Transverse colon (tissue), 4 donors: ENCODE data around the gene MUC4. TPM values are rescaled to one million over a fixed set of nuclear protein-coding genes. Genes with fewer than 3 reads are reported as not detected.
"Not testable (repeated sequence)": the region's sequence is repeated elsewhere in the genome, so short reads cannot be mapped to it uniquely, and the experiment has no call there.

ENCODE experiments used
- DNase-seq: peaks from one replicate; pipeline ENCODE4 v3.0.0-alpha.2; 2019
- H3K27ac ChIP-seq, 4 donors: fragments of 200-600 bp; sonication (generic); 2 replicates each; pipeline ENCODE4 v1.5.1; 2016 to 2018; ENCODE audit warnings: inconsistent platforms in 4 of 4
- H3K27me3 ChIP-seq: fragments of 200-600 bp; sonication (generic); 2 replicates; pipeline ENCODE4 v1.5.1; 2017; ENCODE audit warnings: inconsistent platforms
- H3K36me3 ChIP-seq, 4 donors: fragments of 200-600 bp; sonication (generic); 2 replicates each; pipeline ENCODE4 v1.5.1; 2017 to 2019; ENCODE audit warnings: inconsistent platforms in 4 of 4
- H3K4me1 ChIP-seq, 4 donors: fragments of 200-600 bp; sonication (generic); 2 replicates each; pipeline ENCODE4 v1.5.1; 2017 to 2020; ENCODE audit warnings: inconsistent platforms in 4 of 4
- H3K4me3 ChIP-seq, 4 donors: fragments of 200-600 bp; sonication (generic); 1 replicate in 1 of 4; 2 replicates in 3 of 4; pipeline versions ENCODE4 v1.5.1 to v1.6.1; 2017 to 2019; ENCODE audit warnings: inconsistent platforms in 4 of 4
- H3K9me3 ChIP-seq, 2 donors: fragments of 200-600 bp; sonication (generic); 2 replicates each; pipeline ENCODE4 v1.5.1; 2017 to 2019; ENCODE audit warnings: inconsistent platforms in 2 of 2
- EP300 ChIP-seq: sonication (generic); formaldehyde crosslinking; IDR thresholded peaks from one replicate; pipeline ENCODE4 v1.6.1; 2017; ENCODE audit warnings: antibody characterized with exemption, low read depth
- POLR2A ChIP-seq: fragments of 450-650 bp; IDR thresholded peaks from one replicate; pipeline ENCODE4 v1.6.1; 2016; ENCODE audit warnings: antibody characterized with exemption, mild to moderate bottlenecking, moderate library complexity
- POLR2AphosphoS5 ChIP-seq, 3 donors: sonication (generic); formaldehyde crosslinking; IDR thresholded peaks; one replicate each; pipeline ENCODE4 v1.6.1; 2016; ENCODE audit warnings: antibody characterized with exemption in 3 of 3
- WGBS, 2 donors: methylation state at CpG; one replicate each; pipeline ENCODE4 v1.1.5; 2018; ENCODE audit warnings: low coverage in 1 of 2; 5-methylcytosine and 5-hydroxymethylcytosine counted together
- in situ Hi-C, 4 donors: fragments of 200-750 bp; cut with MboI; loops; one replicate each; pipeline versions ENCODE4 v1.15.0 to v1.15.1; 2017; ENCODE audit warnings: low sequenced_read_pairs in 3 of 4, low pct_ligation_motif_present in 1 of 4, low pct_unique_long_range_greater_than_20kb in 1 of 4
- intact Hi-C: fragments of 100-400 bp; cut with DNase I; formaldehyde crosslinking; loops from one replicate; pipeline ENCODE4 v1.15.1; 2023; ENCODE audit warnings: low total_unique reads
- total RNA-seq, 4 donors: library from RNA; depleted of rRNA; stranded (reverse); fragments of >200 nt; gene quantifications; one replicate each; pipeline ENCODE4 v1.1.0, GENCODE V29; 2016
- TF ChIP-seq, protein P1 (sequence below), 5 experiments: fragments of 200-600 bp in 3 of 5; fragments of 450-650 bp in 2 of 5; sonication (generic) in 3 of 5; IDR thresholded peaks; 1 replicate in 2 of 5; 2 replicates in 3 of 5; pipeline ENCODE4 v1.5.1; 2016 to 2017; ENCODE audit warnings: antibody characterized with exemption in 5 of 5, inconsistent platforms in 3 of 5, mild to moderate bottlenecking in 2 of 5, moderate library complexity in 1 of 5

The MUC4 gene
- total RNA-seq, 4 donors from 2014 or later = 111 to 354 (median 170) TPM

DNA sequence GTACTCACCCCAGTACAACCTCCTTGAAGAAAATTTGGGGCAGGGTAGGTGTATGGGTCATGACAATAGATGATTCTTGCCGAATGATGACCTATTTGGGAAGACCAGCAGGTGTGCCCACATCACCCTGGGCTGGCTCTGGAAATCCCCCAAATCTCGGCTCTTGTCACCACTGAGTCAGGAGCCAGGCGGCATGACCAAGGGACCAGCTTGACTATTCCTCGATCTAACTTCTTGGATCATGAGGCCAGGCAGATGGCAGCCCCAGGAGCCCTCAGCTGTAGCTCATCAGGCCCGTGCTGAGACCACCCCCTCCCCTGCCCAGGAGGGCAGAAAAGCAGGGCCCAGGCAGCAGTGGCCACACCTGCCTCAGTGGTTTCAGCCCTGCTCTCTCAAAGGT, 9.2 kb upstream of the MUC4 start:
- H3K4me3 ChIP-seq = no peak overlapping the region
- in situ Hi-C loops = no loop called here
- 68% methylated on average over 5 of the region's 5 CpGs; no CpG with 5 or more reads in 1 of the 2 donors for WGBS, 2 donors
- H3K27me3 ChIP-seq = peaks cover 5% of the 10 kb centered on the region
- no peaks in the 10 kb centered on the region for H3K9me3 ChIP-seq
- H3K4me1 ChIP-seq = peaks cover 0 to 12% (median 11%) of the 10 kb centered on the region in 4 donors
- H3K36me3 ChIP-seq = no peaks in the 10 kb centered on the region
- TF ChIP-seq POLR2A (no peak), EP300 (no peak), POLR2AphosphoS5 (IDR thresholded peaks at IDR 0.05) (no peak)
- TF ChIP-seq, protein P1, sequence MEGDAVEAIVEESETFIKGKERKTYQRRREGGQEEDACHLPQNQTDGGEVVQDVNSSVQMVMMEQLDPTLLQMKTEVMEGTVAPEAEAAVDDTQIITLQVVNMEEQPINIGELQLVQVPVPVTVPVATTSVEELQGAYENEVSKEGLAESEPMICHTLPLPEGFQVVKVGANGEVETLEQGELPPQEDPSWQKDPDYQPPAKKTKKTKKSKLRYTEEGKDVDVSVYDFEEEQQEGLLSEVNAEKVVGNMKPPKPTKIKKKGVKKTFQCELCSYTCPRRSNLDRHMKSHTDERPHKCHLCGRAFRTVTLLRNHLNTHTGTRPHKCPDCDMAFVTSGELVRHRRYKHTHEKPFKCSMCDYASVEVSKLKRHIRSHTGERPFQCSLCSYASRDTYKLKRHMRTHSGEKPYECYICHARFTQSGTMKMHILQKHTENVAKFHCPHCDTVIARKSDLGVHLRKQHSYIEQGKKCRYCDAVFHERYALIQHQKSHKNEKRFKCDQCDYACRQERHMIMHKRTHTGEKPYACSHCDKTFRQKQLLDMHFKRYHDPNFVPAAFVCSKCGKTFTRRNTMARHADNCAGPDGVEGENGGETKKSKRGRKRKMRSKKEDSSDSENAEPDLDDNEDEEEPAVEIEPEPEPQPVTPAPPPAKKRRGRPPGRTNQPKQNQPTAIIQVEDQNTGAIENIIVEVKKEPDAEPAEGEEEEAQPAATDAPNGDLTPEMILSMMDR (IDR thresholded peaks at IDR 0.05) = no peak
- no peak for DNase-seq
- H3K27ac ChIP-seq = no peak overlapping the region
- intact Hi-C loops = no loop called here

DNA sequence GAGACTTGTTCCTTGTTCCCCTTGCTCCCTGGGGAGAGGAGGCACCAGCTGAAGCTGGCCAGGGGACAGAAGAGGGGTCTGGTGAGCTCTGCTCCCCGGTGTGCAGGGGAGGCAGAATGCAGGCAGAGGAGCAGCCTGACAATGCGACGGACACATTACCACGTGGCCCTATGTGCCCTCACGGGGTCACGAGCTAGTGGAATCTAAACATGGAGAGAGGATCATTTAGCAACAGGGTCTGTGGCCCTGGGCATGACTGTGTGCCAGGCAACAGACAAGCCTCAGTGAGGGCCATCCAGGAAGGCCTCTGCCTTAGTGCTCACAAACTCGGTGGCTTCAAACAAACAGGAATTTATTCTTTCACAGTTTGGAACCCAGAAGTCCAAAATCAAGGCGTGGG, 8.5 kb upstream of the MUC4 start:
- peaks cover 5% of the 10 kb centered on the region for H3K27me3 ChIP-seq
- in situ Hi-C loops (no loop called here), intact Hi-C loops (no loop called here)
- H3K9me3 ChIP-seq = no peaks in the 10 kb centered on the region
- TF ChIP-seq EP300 (no peak), POLR2AphosphoS5 (IDR thresholded peaks at IDR 0.05) (no peak)
- TF ChIP-seq, protein P1 (IDR thresholded peaks at IDR 0.05) = no peak
- no peak for DNase-seq
- no peak overlapping the region for H3K27ac ChIP-seq
- H3K4me1 ChIP-seq = peaks cover 0 to 12% (median 11%) of the 10 kb centered on the region in 4 donors
- no peaks in the 10 kb centered on the region for H3K36me3 ChIP-seq
- no peak overlapping the region for H3K4me3 ChIP-seq
- 77% methylated on average over 8 of the region's 8 CpGs; no CpG with 5 or more reads in 1 of the 2 donors for WGBS, 2 donors

- 90 to 92% methylated on average over 5 to 21 of the region's 21 CpGs for WGBS, 2 donors
- Histone ChIP-seq H3K4me1 (peaks cover 0 to 8% (median 3%) of the 10 kb centered on the region in 4 donors), H3K27me3 (peaks cover 6% of the 10 kb centered on the region), H3K9me3 (no peaks in the 10 kb centered on the region), H3K27ac (no peak overlapping the region), H3K36me3 (no peaks in the 10 kb centered on the region), H3K4me3 (no peak overlapping the region)
- DNase-seq = no peak
- no peak for TF ChIP-seq POLR2AphosphoS5 (IDR thresholded peaks at IDR 0.05)
- no peak for TF ChIP-seq POLR2A
- no peak for TF ChIP-seq EP300
- TF ChIP-seq, protein P1 (IDR thresholded peaks at IDR 0.05) = no peak
- intact Hi-C loops = no loop called here
- in situ Hi-C loops = no loop called here
Measured at GRCh38 chr3:195818301-195818700, 6.6 kb upstream of the MUC4 start.

- H3K36me3 ChIP-seq = no peaks in the 10 kb centered on the region
- TF ChIP-seq POLR2A (no peak), EP300 (no peak), POLR2AphosphoS5 (IDR thresholded peaks at IDR 0.05) (no peak)
- TF ChIP-seq, protein P1 (IDR thresholded peaks at IDR 0.05) = no peak
- H3K9me3 ChIP-seq = no peaks in the 10 kb centered on the region
- no peak overlapping the region for H3K27ac ChIP-seq
- DNase-seq = no peak
- H3K4me3 ChIP-seq = no peak overlapping the region
- intact Hi-C loops (no loop called here), in situ Hi-C loops (no loop called here)
- H3K4me1 ChIP-seq = peaks cover 0 to 6% (median 0%) of the 10 kb centered on the region in 4 donors
- H3K27me3 ChIP-seq = peaks cover 10% of the 10 kb centered on the region
- 86 to 94% methylated on average over 6 to 17 of the region's 17 CpGs for WGBS, 2 donors
Measured at GRCh38 chr3:195817578-195818135, 5.9 kb upstream of the MUC4 start.

GRCh38 chr3:195816276-195816913, 4.7 kb upstream of the MUC4 start:
- WGBS, 2 donors = 64 to 76% methylated on average over 8 to 22 of the region's 23 CpGs
- H3K36me3 ChIP-seq, H3K27ac ChIP-seq, H3K4me3 ChIP-seq, intact Hi-C loops, H3K4me1 ChIP-seq, H3K9me3 ChIP-seq, in situ Hi-C loops: not testable (repeated sequence)
- DNase-seq = peak; percentile 43
- H3K27me3 ChIP-seq = peaks cover 16% of the 10 kb centered on the region
